CD4-positive, alpha-beta T cell treated with Interleukin-12 subunit alpha and Interleukin-12 subunit beta, for 1 hour (primary cell): ENCODE data around the gene ADAMTS16.

Experiments used
- DNase-seq: peaks from one replicate; pipeline ENCODE4 v3.0.0-alpha.2; 2020

ADAMTS16 gene

DNA sequence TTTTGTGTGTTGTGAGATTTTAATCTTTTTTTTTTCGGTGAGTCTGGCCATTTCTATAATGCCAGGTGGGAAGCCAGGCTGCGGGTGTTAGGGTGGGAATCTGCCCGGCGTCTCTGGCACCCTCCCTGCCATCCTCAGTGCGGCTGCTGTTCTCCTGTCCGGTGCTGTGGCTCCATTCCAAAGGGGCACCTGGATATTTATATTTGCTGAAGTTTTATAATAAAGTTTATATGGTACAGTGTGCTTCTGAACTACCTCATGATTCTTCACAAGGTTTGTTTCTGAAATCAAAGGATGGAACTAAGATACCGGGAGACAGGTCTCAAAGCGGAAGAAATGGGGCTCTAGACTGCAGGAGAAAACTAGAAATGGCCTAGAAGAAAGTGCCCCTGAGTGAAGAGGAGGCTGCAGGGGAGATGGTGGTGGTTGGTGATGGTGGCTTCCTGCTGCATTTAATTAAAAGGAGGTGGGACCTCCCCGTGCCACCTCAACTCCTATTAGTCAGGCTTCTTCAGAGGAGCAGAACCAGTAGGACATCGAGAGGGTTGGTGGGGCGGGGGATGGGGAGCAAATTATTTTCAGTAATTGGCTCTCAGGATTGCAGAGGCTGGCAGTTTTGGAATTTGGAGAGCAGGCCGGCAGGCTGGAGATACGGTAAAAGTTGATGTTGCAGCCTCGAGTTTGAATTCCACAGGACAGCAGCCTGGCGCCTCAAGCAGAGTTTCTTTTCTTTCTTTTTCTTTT is 180.1 kb downstream of the ADAMTS16 start:
- no peak for DNase-seq

DNA sequence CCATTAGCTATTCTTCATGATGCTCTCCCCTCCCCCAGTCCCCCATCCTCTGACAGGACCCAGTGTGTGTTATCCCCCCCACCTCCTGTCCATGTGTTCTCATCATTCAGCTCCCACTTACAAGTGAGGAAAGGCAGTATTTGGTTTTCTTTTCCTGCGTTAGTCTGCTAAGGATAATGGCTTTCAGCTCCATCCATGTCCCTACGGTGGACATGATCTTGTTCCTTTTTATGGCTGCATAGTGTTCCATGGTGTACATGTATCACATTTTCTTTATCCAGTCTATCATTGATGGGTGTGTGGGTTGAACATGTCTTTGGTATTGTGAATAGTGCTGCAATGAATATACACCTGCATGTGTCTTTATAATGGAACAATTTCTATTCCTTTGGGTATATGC is 181.0 kb downstream of the ADAMTS16 start:
- no peak for DNase-seq

- no peak for DNase-seq
Measured at GRCh38 chr5:5323551-5323950, 183.4 kb downstream of the ADAMTS16 start.

DNA sequence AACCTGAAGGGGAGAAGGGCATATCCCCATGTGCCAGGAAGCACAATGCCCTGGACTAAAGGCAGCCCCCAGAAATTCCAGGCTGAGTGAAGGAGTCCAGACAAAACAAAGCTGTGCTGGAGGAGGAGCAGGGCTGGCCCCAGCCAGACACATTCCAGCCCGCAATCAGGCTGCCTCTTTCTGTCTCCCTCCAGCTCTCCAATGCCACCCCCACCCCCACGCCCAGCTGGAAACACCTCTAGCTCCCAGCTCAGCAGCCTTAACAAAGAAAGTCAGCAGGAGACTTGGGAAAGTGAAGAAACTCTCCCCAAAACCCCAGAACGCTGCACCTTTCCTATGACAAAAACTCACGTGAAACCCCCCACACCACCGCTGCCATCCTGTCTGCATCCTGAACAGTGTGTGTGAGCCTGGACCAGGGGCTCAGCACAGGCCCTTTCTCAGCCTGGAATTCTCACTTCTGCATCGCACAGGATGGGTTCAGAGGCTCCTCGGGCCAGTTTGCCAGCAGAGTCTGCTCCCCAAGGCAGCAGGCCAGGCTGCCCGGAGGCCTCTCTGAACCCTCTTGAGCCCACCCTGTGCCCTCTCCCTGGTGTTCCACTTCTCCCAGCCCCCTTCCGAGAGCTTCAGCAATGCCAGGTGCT is 186.1 kb downstream of the ADAMTS16 start:
- no peak for DNase-seq

DNA sequence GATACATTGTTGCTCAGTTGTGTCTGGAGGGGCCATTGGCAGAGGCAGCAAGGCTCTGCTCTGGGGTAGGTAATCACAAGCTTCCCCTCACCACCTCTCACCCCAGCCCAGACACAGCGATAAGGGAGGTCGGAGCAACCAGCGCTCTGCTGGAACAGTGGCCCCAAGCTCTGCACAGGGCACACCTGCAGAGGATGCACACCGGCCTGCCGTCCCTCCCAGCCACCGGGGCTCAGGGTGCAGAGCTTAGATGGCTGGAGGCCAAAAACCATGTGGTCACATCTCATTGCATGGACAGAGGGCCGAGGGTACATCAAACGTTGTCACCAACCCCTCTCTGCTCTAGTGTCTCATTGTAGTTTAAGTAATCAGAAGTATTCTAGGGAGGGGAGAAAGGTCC is 187.0 kb downstream of the ADAMTS16 start:
- no peak for DNase-seq

- DNase-seq = no peak
Measured at GRCh38 chr5:5330728-5331452, 190.8 kb downstream of the ADAMTS16 start.

DNA sequence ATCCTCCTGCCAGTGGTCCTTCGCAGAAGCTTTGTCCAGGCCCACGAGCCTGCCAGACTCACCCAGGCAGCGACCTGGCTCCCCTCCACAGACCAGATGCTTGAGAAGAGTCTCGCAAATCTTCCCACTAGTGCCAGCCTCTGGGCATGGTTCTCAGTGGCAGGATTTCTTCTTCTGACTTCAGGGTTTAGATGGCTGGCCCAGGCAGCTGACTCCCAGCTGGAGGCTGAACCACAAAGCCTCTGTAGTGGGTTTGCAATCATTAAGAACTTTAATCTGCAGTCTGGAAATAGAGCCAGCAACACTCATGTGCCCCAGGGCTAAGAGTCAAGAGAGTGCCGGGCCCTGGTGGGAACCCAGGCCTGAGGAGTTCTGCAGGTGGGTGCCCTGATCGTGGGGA is 191.7 kb downstream of the ADAMTS16 start:
- DNase-seq = no peak

GRCh38 chr5:5332287-5332686 is 192.2 kb downstream of the ADAMTS16 start:
- DNase-seq = no peak

DNA sequence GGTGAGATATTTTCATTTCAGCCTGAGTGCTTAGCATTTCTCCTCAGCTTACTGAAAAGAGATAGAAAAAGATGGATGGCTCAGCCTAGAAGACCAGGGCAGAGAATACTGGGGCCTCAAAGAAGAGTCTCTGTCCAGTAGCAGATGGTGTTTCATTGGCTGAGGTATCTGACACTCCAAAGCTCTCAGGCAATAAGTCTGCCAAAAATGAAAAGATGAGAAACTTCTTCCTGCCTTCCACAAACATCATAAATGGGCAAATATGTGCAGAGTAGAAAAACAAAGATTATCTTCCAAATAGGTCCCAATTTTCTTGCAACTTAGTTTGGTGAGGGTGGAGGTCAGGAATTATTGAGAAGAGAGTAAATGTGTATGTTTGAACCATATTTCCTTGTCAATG is 195.0 kb downstream of the ADAMTS16 start:
- no peak for DNase-seq

- DNase-seq = no peak
Measured at GRCh38 chr5:5335700-5336264, 195.7 kb downstream of the ADAMTS16 start.

- DNase-seq = no peak
Measured at GRCh38 chr5:5339257-5339656, 199.1 kb downstream of the ADAMTS16 start.

DNA sequence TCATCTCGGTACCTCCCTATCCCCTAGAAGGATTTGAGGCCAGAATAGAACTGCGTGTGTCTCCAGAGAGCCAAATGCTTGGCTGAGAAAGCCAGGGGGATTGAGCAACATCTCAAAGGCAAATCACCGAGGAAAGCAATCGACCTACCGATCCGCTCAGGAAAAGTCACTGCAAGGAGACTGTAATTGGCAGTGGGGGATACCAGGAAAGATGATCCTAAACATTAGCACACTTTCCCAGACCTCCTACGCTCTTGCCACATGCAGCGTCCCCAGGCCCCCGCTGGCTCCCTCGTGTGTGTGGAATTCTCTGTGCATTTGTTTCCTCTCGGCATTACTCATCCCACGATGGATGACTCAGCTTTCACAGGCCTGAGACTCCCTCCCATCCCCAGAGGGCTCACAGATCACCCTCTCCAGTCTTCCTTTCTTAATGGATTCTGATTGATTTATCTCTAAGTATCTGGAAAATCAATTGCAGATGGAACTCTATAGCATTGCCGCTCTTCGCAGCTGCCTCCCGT is 200.1 kb downstream of the ADAMTS16 start:
- no peak for DNase-seq

- DNase-seq = no peak
Measured at GRCh38 chr5:5341531-5342292, 201.6 kb downstream of the ADAMTS16 start.

DNA sequence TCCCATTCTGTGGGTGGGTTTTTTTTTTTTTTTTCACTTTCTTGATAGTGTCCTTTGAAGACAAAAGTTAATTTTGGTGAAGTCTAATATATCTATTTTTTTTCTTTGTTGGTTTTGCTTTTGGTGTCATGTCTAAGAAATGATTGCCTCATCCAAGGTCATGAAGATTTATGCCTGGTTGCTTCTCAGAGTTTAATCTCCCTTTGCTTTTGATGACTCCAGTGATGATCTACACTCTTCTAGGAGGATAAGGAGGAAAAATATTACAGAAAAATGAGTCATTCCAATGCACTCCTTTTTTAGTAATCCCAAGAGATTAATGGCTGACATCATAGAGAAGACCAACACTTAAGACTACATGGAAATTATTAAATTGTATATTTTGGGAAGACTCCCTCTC is 202.7 kb downstream of the ADAMTS16 start:
- no peak for DNase-seq

- no peak for DNase-seq
Measured at GRCh38 chr5:5343568-5343967, 203.4 kb downstream of the ADAMTS16 start.

DNA sequence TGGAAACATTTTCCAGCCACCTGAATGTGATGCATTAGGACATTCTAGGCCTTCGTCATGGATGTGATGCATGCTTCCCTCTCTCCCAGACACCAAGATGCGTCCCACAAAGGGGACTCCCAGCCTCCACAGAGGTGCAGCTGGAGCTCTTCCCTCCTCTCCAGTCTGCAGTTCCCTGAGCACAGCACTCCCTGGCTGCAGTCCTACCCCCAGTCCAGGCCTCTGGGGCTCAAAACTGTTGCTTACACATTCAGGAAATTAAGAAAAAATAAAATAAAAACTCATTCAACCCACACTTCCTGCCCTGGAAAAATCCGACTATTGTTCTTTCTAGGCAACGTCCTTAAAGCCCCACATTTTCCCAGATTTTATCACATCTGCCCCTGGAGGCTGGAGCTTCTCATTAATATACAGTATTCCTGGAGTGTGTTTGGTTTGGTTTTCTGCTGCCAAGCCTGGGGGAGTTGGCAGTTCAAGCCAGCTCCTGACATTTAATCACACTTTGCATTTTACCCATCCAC is 204.0 kb downstream of the ADAMTS16 start:
- DNase-seq = no peak

- no peak for DNase-seq
Measured at GRCh38 chr5:5344606-5345005, 204.5 kb downstream of the ADAMTS16 start.

DNA sequence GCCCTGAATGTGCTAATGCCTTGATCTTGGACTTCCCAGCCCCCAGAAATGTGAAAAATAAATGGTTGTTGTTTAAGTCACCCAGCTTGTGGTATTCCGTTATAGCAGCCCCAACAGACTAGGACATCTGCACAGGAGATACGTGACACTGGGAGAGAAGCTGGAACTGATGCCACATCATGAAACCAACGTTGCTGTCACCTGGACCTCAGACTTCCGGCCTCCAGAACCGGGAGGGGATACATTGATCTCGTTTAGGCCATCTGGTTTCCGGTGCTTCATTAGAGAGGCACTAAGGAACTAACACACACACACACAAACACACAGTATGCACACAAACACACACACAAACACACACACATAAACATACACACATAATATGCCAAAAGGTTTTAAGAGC is 207.3 kb downstream of the ADAMTS16 start:
- DNase-seq = no peak

- no peak for DNase-seq
Measured at GRCh38 chr5:5348135-5348534, 208.0 kb downstream of the ADAMTS16 start.

- DNase-seq = no peak
Measured at GRCh38 chr5:5348576-5348975, 208.4 kb downstream of the ADAMTS16 start.

GRCh38 chr5:5350101-5350500 is 210.0 kb downstream of the ADAMTS16 start:
- DNase-seq = no peak

GRCh38 chr5:5351288-5351979 is 211.3 kb downstream of the ADAMTS16 start:
- DNase-seq = no peak
